Trophoblast cell (in vitro differentiated cells and primary cell): ENCODE measurements around the gene TDRD3.
A peak's percentile ranks its signal among the peaks of the same experiment; 100 is the strongest.

Source experiments
- DNase-seq, 2 donors: peaks; one replicate each; pipeline ENCODE4 v3.0.0-alpha.2; 2016
- H2AFZ ChIP-seq: 2 replicates; pipeline ENCODE4 v1.6.1; 2013; ENCODE audit warnings: low read length, moderate library complexity, mild to moderate bottlenecking; ENCODE audit not compliant: insufficient read depth, poor library complexity
- H2AK5ac ChIP-seq: 2 replicates; pipeline ENCODE4 v1.6.1; 2013; ENCODE audit warnings: mild to moderate bottlenecking, low read length
- H2BK120ac ChIP-seq: 2 replicates; pipeline ENCODE4 v1.6.1; 2013; ENCODE audit warnings: low read length, mild to moderate bottlenecking, moderate library complexity; ENCODE audit not compliant: insufficient read depth, poor library complexity
- H2BK12ac ChIP-seq: 2 replicates; pipeline ENCODE4 v1.6.1; 2013; ENCODE audit warnings: mild to moderate bottlenecking, low read length, moderate library complexity
- H2BK5ac ChIP-seq: 2 replicates; pipeline ENCODE4 v1.6.1; 2013; ENCODE audit warnings: low read length, low read depth, moderate library complexity, mild to moderate bottlenecking; ENCODE audit not compliant: poor library complexity
- H3K14ac ChIP-seq: 2 replicates; pipeline ENCODE4 v1.6.1; 2013; ENCODE audit warnings: mild to moderate bottlenecking, low read length
- H3K18ac ChIP-seq: 2 replicates; pipeline ENCODE4 v1.6.1; 2013; ENCODE audit warnings: mild to moderate bottlenecking, low read length
- H3K23ac ChIP-seq: 2 replicates; pipeline ENCODE4 v1.6.1; 2013; ENCODE audit warnings: low read length
- H3K27ac ChIP-seq: 2 replicates; pipeline ENCODE4 v1.5.1; 2013; ENCODE audit warnings: low read depth, mild to moderate bottlenecking, inconsistent platforms, low read length, moderate library complexity
- H3K27me3 ChIP-seq: 2 replicates; pipeline ENCODE4 v1.6.1; 2013; ENCODE audit warnings: inconsistent platforms, mild to moderate bottlenecking, low read length, moderate library complexity; ENCODE audit not compliant: insufficient read depth
- H3K36me3 ChIP-seq, 2 experiments: 1 replicate in 1 of 2; 2 replicates in 1 of 2; pipeline ENCODE4 v1.6.1; 2013; ENCODE audit warnings: low read length in 2 of 2, mild to moderate bottlenecking in 2 of 2, moderate library complexity in 1 of 2; ENCODE audit not compliant: insufficient read depth in 2 of 2, control insufficient read depth in 1 of 2
- H3K4ac ChIP-seq: 2 replicates; pipeline ENCODE4 v1.6.1; 2013; ENCODE audit warnings: low read depth, mild to moderate bottlenecking, low read length, moderate library complexity
- H3K4me1 ChIP-seq, 2 experiments: 1 replicate in 1 of 2; 2 replicates in 1 of 2; pipeline ENCODE4 v1.6.1; 2013; ENCODE audit warnings: low read length in 2 of 2, mild to moderate bottlenecking in 2 of 2, moderate library complexity in 1 of 2; ENCODE audit not compliant: insufficient read depth in 2 of 2, control insufficient read depth in 1 of 2
- H3K4me2 ChIP-seq: 2 replicates; pipeline ENCODE4 v1.6.1; 2013; ENCODE audit warnings: inconsistent platforms, mild to moderate bottlenecking, low read length, moderate library complexity
- H3K4me3 ChIP-seq: 2 replicates; pipeline ENCODE4 v1.5.1; 2013; ENCODE audit warnings: mild to moderate bottlenecking, low read depth, low read length, inconsistent platforms
- H3K79me1 ChIP-seq: one replicate; pipeline ENCODE4 v1.6.1; 2013; ENCODE audit warnings: low read length
- H3K79me2 ChIP-seq: 2 replicates; pipeline ENCODE4 v1.6.1; 2013; ENCODE audit warnings: low read length, mild to moderate bottlenecking; ENCODE audit not compliant: control insufficient read depth, insufficient read depth, poor library complexity
- H3K9ac ChIP-seq: 2 replicates; pipeline ENCODE4 v1.6.1; 2013; ENCODE audit warnings: mild to moderate bottlenecking, low read length
- H3K9me3 ChIP-seq: 2 replicates; pipeline ENCODE4 v1.6.1; 2013; ENCODE audit warnings: low read depth, mild to moderate bottlenecking, control low read depth, inconsistent platforms, low read length; ENCODE audit not compliant: insufficient read depth
- H4K12ac ChIP-seq: 2 replicates; pipeline ENCODE4 v1.6.1; 2013; ENCODE audit warnings: low read depth, mild to moderate bottlenecking, low read length, moderate library complexity
- H4K8ac ChIP-seq: 2 replicates; pipeline ENCODE4 v1.6.1; 2013; ENCODE audit warnings: low read depth, mild to moderate bottlenecking, low read length, moderate library complexity
- H4K91ac ChIP-seq: one replicate; pipeline ENCODE4 v1.6.1; 2013; ENCODE audit warnings: low read depth, mild to moderate bottlenecking, low read length, moderate library complexity
- WGBS: extraction: QIAGEN DNeasy Blood & Tissue Kit; methylation state at CpG from one replicate; pipeline ENCODE4 v1.1.7; 2013; ENCODE audit warnings: missing lambda C conversion rate; ENCODE audit not compliant: insufficient read length, insufficient coverage; ENCODE audit errors: extremely low coverage; 5-methylcytosine and 5-hydroxymethylcytosine counted together

Gene TDRD3

DNA sequence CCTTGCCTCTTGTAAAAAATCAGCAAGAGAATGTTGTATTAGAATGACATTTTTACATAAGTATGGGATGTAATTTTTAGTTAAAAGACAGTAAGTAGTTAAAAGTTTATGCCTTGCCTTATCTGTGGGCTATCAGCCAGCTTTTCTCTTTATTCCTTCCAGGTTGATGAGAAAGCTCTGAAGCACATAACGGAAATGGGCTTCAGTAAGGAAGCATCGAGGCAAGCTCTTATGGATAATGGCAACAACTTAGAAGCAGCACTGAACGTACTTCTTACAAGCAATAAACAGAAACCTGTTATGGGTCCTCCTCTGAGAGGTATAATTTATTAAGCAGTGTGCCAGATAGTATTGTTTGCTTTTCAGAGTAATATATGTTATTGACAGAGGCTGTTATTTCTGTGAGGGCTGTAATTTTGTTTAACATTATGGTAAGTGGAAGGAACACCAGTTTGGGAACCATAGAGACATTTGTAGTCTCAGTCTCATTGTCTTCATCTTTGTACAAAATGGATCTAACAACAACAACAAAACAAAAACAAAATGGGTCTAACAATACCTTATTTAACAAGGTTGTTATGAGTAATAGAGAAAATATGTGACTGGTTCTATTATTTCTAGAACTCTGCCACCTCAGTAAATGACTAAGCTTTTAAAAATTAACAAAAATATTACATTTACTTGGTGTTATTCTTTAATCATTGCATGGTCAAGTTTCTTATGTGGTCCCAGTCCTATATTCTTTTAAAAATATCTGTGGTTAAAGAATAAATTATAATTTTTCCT lies 112.8 kb downstream of the TDRD3 start:
- Histone ChIP-seq H3K4ac (no peak overlapping the region), H3K27me3 (no peaks in the 10 kb centered on the region), H4K91ac (no peak overlapping the region), H2BK12ac (no peak overlapping the region), H2BK5ac (no peak overlapping the region), H3K27ac (no peak overlapping the region), H3K23ac (no peak overlapping the region), H3K79me2 (no peaks in the 10 kb centered on the region), H3K14ac (no peak overlapping the region), H3K4me3 (no peak overlapping the region), H2BK120ac (no peak overlapping the region), H3K36me3 (peaks cover 5 to 8% of the 10 kb centered on the region in 2 experiments), H3K9me3 (peaks cover 2% of the 10 kb centered on the region), H4K12ac (no peak overlapping the region), H3K4me2 (no peak overlapping the region), H4K8ac (no peak overlapping the region), H3K79me1 (no peaks in the 10 kb centered on the region), H2AFZ (no peak overlapping the region), H3K9ac (no peak overlapping the region), H2AK5ac (no peak overlapping the region), H3K4me1 (no peaks in the 10 kb centered on the region), H3K18ac (no peak overlapping the region)
- peak in 1 of 2 donors; percentile 43 for DNase-seq
- whole genome bisulfite sequencing, result no CpG with 5 or more reads among the region's 3 CpGs

- H2AFZ ChIP-seq, result no peak overlapping the region
- no peak overlapping the region for H3K18ac ChIP-seq
- H3K23ac ChIP-seq, result no peak overlapping the region
- peaks cover 3 to 5% of the 10 kb centered on the region in 2 experiments for H3K36me3 ChIP-seq
- no peak overlapping the region for H2BK120ac ChIP-seq
- H2AK5ac ChIP-seq, result no peak overlapping the region
- H3K14ac ChIP-seq, result no peak overlapping the region
- no peak overlapping the region for H4K8ac ChIP-seq
- no CpG with 5 or more reads among the region's 2 CpGs for WGBS
- no peak overlapping the region for H4K91ac ChIP-seq
- no peak overlapping the region for H3K4me3 ChIP-seq
- H3K4me2 ChIP-seq, result no peak overlapping the region
- H3K27ac ChIP-seq, result no peak overlapping the region
- no peak overlapping the region for H2BK12ac ChIP-seq
- H4K12ac ChIP-seq, result no peak overlapping the region
- H3K27me3 ChIP-seq, result no peaks in the 10 kb centered on the region
- H3K4ac ChIP-seq, result no peak overlapping the region
- no peaks in the 10 kb centered on the region for H3K4me1 ChIP-seq
- H3K79me1 ChIP-seq, result no peaks in the 10 kb centered on the region
- peaks cover 2% of the 10 kb centered on the region for H3K9me3 ChIP-seq
- H2BK5ac ChIP-seq, result no peak overlapping the region
- no peak overlapping the region for H3K9ac ChIP-seq
- H3K79me2 ChIP-seq, result no peaks in the 10 kb centered on the region
- DNase-seq, result no peak
Measured at GRCh38 chr13:60511637-60512036, 114.6 kb downstream of the TDRD3 start.

DNA sequence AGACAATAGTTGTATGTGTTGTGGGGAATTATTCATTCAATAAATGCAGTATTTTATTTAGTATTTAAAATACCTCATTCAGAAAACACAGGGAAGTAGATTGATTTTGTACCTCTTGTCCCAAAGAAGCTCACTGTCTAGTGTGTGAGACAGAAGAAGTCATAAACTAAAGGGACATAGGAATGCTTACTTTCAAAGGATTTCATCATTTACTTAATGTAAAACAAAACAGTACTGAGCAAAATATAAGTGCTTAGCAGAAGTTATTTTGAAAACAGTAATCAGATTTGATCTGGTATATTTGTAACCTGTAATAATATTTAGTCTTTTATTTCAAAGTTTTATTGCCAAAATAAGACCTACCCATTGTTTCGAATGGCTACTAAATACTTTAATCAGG lies 117.9 kb downstream of the TDRD3 start:
- no CpG with 5 or more reads among the region's 1 CpG for WGBS

DNA sequence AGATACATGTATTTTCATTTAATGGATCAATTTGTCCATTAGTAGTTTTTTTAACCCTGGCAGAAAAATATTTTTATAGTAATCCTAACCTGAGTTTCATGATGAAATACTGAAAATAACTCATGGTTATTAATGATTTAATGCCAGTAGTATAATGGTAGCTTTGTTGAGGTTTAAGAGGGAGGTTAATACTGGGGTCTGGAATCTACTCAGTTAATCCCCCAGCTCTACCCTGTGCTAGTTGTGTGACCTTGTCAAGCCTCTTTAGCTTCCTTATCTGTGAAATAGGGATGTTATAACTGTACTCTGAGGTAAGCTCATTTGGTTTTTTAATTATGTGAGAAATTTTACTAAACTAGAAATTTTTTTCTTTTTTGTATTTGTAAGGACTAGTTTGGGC lies 122.5 kb downstream of the TDRD3 start:
- no peaks in the 10 kb centered on the region for H3K79me1 ChIP-seq
- no peak overlapping the region for H2AFZ ChIP-seq
- H3K18ac ChIP-seq, result no peak overlapping the region

More for the DNA sequence above, 117.9 kb downstream of the TDRD3 start:
- Histone ChIP-seq H2AFZ (no peak overlapping the region), H3K23ac (no peak overlapping the region), H3K4ac (no peak overlapping the region), H3K4me3 (no peak overlapping the region), H3K27me3 (no peaks in the 10 kb centered on the region), H4K8ac (no peak overlapping the region), H2BK12ac (no peak overlapping the region), H2AK5ac (no peak overlapping the region), H3K4me2 (no peak overlapping the region), H3K9me3 (peaks cover 2% of the 10 kb centered on the region), H3K79me2 (no peaks in the 10 kb centered on the region), H3K18ac (no peak overlapping the region), H3K9ac (no peak overlapping the region), H3K36me3 (peaks cover 3 to 6% of the 10 kb centered on the region in 2 experiments), H4K12ac (no peak overlapping the region), H2BK120ac (no peak overlapping the region), H3K27ac (no peak overlapping the region), H3K4me1 (no peaks in the 10 kb centered on the region), H3K79me1 (no peaks in the 10 kb centered on the region), H3K14ac (no peak overlapping the region), H2BK5ac (no peak overlapping the region), H4K91ac (no peak overlapping the region)
- DNase-seq, result no peak

More for the DNA sequence above, 122.5 kb downstream of the TDRD3 start:
- H3K4me2 ChIP-seq, result no peak overlapping the region
- H3K4me3 ChIP-seq, result no peak overlapping the region
- no peak for DNase-seq
- H3K4ac ChIP-seq, result no peak overlapping the region
- H2BK12ac ChIP-seq, result no peak overlapping the region
- H3K27me3 ChIP-seq, result no peaks in the 10 kb centered on the region
- H3K23ac ChIP-seq, result no peak overlapping the region
- H3K4me1 ChIP-seq, result no peaks in the 10 kb centered on the region
- no peaks in the 10 kb centered on the region for H3K9me3 ChIP-seq
- H4K12ac ChIP-seq, result no peak overlapping the region
- no peak overlapping the region for H2BK120ac ChIP-seq
- H3K79me2 ChIP-seq, result no peaks in the 10 kb centered on the region
- no peak overlapping the region for H3K9ac ChIP-seq
- peaks cover 0 to 2% of the 10 kb centered on the region in 2 experiments for H3K36me3 ChIP-seq
- H3K27ac ChIP-seq, result no peak overlapping the region
- no peak overlapping the region for H2AK5ac ChIP-seq
- H3K14ac ChIP-seq, result no peak overlapping the region
- H2BK5ac ChIP-seq, result no peak overlapping the region
- H4K91ac ChIP-seq, result no peak overlapping the region
- no peak overlapping the region for H4K8ac ChIP-seq
